ENCODE measurements around the gene NUDT3. TPM values are rescaled to one million over a fixed set of nuclear protein-coding genes. Genes with fewer than 3 reads are reported as not detected.
A peak's percentile ranks its signal among the peaks of the same experiment; 100 is the strongest.
"Not testable (repeated sequence)": the region's sequence is repeated elsewhere in the genome, so short reads cannot be mapped to it uniquely, and the experiment has no call there.

NUDT3 gene
- total RNA-seq, 1 donor from 2014 or later = 18.7 TPM

DNA sequence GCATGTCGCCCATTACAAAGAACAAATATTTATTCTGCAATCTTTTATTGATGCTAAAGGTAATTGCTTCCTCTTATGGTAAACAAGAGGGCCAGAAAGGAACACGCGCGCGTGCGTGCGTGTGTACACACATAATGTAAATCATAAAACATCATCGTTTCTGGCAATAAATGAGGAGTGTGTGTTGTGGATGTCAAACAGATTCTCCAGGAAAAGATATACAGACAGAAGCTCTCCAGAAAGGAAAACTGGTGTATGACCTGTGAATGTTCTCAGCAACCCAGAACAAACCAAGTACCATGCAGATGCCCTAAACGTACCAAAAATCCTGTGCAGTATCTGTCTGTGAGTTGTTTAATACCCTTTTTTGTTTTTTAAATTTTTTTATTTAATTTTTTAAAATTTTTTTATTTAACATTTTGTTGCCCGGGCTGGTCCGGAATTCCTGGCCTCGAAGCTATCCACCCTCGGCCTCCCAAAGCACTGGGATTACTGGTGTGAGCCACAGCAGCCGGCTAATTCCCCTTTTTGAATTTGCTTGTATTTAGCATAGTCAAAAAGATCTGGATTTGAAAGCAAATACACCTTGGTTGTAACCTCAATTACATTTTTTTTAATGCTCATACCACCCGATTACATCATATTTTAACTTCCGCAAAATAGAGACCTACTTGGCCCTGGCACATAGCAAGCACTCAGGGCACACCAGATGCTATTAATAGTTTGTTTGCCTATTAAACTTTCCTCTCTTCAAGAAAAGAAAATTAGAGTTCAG is 909 bp upstream of the NUDT3 start:
- no peak for ATAC-seq

DNA sequence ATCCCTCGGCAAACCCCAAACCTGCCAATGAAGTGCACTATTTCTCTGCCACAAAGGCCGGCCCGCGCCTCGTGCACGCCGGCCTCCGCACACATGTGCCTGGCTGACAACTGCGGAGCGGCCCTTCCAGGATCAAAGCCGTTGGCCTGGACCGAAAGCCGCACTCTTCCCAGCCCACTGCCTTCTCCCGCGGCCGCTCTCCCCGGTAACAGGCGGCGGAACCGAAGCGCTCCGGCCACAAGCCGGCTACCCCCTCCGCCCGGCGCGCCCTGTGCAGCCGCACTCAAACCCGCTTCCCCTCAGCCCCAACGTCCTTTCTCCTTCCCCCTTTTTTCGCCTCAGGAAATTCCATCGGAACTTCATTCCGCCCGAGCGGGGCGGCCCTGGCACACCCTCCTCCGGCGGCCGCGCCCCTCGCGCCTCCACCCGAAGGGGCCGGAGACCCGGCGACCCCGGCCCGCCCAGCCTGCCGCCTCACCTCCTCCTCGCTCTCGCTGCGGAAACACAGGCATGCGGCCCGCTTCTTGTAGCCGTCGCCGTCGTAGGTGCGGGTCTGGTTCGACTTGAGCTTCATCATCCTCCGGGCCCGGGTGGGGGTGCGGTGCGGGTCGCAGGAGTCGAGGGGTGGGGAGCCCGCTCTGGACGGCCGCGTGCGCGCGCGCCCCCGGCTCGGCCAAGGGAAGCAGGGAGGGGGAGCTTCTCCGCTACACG is 528 bp downstream of the NUDT3 start:
- peak; percentile 55 for ATAC-seq

DNA sequence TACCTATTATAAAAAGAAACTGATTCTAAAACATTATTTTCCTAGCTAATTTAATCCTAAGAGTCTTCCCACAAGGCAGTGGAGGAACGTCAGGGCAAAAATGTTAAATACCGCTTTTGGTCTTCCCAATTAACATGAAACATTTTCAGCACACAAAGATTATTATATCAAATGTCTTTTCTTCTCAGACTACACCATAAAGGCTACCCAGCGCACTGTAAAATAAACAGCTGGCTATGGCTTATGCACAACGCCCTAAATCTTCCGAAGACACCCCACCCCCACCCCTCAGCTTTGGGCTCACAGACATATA is 1.0 kb downstream of the NUDT3 start:
- ATAC-seq = no peak

DNA sequence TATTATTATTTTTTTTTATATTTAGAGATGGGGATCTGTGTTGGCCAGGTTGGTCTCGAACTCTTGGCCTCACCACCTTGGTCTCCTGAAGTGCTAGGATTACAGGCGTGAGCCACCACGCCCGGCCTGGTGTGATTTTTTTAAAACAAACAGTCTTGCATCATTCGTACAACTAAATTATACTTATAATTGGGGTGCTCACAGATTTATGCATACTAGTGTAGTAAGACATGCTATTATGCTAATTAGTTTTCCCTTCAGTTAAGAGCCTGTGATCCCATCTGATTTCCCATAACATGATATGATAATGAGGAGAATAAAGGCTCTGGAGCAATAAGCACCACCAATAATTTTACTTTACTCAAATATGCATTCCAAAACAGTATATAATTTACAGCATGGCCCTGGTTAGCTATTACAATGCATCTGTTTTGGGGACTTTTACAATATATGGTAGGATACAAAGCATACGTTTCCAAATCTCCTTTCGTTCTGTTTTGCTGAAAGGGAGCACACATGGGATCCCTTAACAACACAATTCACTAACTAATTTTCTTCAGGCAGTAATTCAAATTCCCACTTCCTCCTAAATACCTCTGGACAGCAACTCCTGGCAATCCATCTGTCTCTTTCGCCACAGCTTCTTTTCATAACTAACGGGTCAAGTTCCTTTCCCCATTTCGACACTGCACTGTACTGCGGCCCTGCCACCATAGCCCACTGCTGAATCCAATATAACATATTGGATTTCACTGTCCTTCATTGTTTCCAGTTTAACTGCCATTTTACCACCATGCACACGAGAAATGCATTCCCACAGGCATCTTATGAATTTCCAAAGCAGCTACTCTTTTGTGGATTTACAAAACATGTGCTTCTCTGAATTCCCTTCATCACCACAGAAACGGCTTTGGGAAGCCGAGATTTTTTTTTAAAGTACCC is 1.7 kb downstream of the NUDT3 start:
- no peak for ATAC-seq

DNA sequence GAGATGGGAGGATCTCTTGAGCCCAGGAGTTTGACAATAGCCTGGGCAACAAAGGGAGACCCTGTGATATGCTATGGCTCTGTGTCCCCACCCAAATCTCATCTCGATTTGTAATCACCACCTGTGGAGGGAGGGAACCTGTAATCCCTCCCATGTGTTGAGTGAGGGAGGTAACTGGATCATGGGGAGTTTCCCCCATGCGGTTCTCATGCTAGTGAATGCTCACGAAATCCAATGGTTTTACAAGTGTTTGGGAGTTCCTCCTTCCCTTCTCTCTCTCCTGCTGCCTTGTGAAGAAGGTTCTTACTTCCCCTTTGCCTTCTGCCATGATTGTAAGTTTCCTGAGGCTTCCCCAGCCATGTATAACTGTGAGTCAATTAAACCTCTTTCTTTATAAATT is 3.4 kb downstream of the NUDT3 start:
- ATAC-seq = no peak

DNA sequence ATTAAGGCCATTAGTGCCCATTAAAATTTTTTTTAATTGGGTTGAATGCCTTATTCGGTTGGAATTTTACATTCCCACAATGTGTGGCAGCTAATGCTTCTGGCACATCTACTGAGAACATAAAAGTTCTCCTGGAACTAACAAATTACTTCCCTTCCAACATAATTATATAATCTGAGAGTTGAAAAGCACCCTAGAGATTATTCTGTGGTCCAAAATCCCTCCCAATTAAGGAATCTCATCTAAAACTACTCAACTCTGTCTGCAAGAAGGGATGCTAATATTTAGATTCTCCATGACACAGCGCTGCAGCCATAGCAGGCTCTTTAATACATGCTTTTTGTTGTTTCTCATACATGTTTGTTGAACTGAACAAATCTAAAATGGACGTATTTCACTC is 4.0 kb downstream of the NUDT3 start:
- no peak for ATAC-seq

DNA sequence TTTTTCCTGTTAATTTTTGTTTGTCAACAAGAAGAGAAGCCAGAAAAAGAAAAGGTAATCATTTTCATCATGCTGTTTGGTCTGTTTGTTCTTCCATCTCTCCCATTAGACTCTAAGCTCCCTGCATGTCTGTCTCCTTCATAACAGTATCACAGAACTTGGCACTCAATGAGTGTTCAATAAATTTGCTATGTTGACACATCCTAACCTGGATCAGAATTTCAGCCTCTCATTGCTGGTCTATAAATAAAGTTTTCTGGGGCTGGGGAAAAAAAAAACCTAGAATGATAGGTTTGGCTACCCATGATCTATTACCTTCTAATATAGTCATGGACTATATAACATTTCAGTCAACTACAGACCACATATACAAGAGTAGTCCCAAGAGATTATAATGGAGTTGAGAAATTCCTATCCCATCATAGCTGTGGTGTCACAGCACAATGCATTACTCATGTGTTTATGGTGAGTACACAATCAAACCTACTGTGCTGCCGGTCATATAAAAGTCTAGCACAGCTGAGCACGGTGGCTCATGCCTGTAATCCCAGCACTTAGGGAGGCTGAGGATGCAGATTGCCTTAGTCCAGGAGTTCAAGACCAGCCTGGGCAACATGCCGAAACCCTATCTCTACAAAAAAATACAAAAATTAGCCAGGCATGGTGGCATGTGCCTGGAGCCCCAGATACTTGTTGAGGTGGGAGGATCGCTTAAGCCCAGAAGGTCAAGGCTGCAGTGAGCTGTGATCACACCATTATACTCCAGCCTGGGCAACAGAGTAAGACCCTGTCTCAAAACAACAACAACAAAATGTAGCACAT is 5.9 kb downstream of the NUDT3 start:
- peak; percentile 83 for ATAC-seq

DNA sequence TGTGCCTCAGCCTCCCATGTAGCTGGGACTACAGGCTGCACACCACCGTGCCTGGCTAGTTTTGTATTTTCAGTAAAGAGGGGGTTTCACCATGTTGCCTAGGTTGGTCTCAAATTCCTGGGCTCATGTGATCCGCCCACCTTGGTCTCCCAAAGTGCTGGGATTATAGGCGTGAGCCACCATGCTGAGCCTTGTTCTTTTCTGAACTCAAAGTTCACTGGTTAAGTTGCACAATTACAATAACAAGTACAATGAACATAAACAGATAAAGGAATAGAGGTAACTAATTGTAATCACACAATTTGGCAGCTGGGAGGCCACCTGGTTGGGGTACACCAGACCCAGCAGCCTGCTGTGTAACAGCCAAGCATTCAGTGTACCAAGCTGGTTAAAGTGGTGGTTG is 6.7 kb downstream of the NUDT3 start:
- ATAC-seq = no peak

DNA sequence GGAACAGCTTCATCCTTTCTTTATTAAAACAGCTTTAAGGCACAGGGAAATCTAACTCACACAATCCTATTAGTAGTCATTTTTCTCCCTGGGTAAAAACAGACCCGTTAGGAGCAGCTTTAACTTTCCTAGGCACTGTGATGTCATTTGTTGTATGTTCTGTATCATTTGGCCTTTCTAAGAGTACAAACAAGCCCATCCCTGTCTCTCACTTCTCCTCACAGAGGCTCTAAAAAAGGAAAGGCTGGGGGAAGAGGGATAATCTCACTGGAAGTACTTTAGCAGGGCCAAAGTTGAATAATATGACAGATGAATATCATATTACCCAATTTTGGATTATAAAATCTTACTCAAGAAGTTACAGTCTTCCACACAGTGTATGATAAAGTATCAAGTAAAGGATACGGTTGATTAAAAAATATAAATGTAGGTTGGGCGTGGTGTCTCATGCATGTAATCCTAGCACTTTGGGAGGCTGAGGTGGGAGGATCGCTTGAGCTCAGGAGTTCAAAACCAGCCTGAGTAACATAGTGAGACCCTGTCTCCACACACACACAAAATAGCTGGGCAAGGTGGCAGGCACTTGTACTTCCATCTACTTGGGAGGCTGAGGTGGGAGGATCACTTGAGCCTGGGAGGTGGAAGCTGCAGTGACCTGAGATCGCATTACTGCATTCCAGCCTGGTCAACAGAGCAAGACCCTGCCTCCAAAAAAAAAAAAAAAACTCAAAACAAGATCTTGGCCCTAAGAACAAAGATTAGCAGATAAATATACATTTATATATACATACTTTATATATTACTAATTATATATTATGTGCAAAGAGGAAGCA is 7.9 kb downstream of the NUDT3 start:
- no peak for ATAC-seq

DNA sequence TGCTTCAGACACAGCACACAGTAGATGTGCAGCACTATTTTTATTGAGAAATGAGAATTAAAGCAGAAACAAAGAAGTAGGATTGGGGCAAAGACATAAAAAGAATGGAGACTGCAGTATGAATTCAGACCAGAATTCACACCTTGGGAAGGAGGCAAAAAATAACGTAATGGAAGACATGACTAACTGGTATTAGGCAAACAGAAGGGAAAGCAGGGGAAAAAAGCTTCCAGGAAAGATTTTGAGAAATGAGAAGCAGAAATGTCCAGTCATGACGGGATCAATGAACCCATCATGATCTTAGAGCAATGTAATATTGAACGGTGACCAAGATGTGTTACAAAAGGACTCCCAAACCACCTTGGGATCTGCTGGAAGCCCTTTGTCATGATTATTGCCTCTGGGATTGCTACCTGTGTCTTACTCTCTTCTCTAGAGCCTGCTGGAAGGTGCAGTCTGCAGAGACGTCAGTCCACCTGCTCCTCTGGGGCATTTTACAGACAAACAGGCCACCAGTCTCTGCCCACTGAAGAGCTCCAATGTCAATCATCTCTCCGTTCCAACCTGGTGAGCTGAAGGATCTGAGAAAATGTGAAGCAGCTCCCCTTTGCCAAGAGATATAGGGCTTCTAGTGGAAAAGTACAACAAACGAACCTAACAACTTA is 8.7 kb downstream of the NUDT3 start:
- ATAC-seq = no peak

DNA sequence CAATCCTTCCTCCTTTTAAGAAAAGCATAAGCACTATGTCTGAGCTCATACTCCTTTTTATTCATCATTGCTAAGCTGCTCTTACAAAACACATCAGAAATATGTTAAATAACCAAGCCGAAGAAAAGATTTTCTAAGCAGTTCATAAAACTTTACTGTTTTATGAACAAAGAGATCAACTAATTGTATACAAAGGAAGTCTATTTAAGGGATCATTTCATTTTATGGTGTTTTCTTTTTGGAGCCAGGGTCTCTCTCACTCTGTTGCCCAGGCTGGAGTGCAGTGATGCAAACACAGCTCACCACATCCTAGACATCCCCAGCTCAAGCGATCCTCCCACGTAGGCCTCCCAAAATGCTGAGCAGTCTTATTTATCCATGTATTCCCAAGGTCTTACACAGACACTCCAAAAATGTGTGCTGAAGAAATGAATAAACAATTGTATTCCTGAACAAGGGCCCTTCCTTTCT is 9.3 kb downstream of the NUDT3 start:
- ATAC-seq = no peak

DNA sequence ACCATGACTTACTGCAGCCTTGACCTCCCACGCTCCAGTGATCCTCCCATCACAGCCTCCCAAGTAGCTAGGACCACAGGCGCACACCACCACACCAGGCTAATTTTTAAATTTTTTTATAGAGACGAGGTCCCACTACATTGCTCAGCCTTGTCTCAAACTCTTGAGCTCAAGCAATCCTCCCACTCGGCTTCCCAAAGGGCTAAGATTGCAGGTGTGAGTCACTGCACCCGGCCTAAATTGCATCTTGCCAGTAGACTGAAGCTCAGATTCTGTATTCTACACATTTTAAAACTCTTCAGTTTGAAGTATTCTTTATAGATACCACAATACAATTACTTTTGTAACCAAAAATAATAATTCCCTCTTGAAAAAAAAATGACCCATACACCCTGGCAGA is 11.4 kb downstream of the NUDT3 start:
- ATAC-seq = no peak

DNA sequence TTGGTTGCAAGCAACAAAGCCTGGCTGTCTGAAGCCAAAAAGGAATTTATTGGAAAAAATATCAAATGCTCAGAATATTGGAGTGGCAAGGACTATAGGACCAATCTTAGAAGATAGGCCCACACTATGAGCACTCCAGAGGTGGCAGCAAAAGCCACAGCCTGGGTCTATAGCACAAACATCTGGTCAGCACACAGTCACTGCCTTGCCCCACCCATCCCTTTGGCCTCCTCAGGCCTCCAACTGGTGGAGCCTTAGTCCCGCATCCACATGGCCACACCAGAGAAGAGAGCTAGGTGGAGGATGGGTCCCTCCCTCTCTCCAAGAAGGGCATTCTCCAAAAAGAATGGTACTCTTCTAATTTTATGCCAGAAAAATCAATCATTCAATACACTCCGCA is 14.0 kb downstream of the NUDT3 start:
- ATAC-seq = no peak

DNA sequence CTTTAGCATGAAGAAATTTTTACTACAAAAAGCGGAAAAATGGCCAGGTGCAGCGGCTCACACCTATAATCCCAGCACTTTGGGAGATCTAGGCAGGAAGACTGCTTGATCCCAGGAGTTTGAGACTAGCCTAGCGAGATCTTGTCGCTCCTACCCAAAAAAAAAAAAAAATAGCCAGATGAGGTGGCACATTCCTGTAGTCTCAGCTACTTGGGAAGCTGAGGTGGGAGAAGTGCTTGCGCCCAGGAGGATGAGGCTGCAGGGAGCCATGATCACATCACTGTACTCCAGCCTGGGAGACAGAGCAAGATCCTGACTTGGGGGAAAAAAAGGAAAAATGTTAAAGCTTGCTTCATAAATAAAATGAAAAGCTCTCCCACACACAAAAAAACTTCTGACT is 14.5 kb downstream of the NUDT3 start:
- ATAC-seq = no peak

DNA sequence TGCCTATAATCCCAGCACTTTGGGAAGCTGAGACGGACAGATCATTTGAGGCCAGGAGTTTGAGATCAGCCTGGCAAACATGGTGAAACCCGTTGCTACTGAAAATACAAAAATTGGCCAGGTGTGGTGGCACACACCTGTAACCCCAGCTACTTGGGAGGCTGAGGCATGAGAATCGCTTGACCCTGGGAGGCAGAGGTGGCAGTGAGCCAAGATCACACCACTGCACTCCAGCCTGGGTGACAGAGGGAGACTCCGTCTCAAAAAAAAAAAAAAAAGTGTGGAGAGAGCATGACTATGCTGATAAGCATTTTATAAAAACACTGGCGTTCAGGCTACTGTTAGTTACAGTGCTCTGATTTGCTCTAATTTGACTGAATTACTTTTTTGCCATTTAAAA is 14.9 kb downstream of the NUDT3 start:
- not testable (repeated sequence) for ATAC-seq

DNA sequence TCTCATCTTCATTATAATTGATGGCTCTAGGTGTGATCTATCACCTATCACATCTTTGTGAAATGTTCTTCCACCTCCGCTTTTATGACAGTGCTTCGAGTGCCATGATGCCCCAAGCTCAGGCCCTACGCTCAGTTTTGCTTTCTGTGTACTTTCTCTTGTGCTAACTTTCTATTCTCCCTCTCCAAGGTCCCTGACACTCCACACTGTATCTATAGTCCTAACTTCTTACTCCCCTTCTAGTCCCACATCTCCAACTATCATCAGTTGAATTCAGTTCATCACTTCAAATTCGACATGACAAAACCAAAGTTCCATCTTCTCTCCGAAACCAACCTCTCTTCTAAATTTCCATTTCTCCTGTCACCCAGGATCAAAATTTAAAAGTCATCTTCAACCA is 16.6 kb downstream of the NUDT3 start:
- no peak for ATAC-seq

DNA sequence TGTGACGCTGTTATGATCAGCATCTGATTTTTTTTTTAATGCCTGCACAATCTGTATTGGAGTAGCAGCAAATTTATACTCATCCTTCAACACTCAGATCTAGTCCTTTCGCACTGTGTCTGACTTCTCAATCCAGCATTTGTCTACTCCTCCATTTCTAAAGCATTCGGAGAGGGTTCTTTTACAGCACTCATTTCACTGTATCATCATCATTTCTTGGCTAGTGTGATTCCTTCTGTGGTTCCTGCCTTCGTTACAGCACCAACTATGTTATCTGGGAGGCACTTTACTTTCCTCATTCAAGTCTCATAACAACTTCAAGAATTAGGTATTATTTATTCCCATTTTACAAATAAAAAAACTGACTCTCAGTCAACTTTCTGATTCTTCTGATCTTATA is 18.0 kb downstream of the NUDT3 start:
- no peak for ATAC-seq

DNA sequence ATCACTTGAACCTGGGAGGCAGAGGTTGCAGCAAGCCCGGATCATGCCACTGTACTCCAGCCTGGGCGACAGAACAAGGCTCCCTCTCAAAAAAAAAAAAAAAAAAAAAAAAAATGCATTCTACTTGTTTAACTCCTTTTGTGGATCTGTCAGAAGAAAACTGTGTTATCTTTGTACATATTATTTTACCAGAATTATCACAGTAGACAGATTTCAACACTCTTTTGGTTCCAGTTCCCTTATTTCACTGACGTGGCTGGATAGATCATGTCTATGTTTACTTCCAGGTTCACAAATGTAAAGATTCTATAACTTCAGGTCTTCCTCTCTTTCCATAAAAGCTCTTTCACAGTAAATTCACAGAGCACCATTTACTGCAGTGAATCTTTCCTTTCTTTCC is 18.4 kb downstream of the NUDT3 start:
- ATAC-seq = no peak

DNA sequence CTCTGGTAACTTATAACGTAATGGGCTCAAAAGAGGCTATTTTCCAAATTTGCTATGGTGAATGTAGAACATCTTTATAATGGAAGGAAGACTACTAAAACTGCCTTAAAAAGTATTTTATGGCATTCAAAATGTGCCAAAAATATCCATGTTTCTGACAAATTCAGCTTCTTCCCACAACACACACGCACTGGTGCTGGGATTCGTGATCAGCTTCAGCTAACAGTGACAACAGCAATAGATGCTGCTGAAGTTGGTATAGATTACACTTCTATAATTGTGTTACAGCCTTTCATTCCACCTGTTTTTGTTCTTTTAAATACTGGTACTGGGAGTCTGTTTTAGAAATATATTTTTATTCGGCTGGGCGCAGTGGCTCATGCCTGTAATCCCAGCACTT is 19.0 kb downstream of the NUDT3 start:
- no peak for ATAC-seq

DNA sequence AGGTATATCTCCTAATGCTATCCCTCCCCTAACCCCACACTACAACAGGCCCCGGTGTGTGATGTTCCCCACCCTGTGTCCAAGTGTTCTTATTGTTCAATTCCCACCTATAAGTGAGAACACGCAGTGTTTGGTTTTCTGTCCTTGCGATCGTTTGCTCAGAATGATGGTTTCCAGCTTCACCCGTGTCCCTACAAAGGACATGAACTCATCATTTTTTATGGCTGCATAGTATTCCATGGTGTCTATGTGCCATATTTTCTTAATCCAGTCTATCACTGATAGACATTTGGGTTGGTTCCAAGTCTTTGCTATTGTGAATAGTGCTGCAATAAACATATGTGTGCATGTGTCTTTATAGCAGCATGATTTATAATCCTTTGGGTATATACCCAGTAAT is 20.6 kb downstream of the NUDT3 start:
- not testable (repeated sequence) for ATAC-seq

DNA sequence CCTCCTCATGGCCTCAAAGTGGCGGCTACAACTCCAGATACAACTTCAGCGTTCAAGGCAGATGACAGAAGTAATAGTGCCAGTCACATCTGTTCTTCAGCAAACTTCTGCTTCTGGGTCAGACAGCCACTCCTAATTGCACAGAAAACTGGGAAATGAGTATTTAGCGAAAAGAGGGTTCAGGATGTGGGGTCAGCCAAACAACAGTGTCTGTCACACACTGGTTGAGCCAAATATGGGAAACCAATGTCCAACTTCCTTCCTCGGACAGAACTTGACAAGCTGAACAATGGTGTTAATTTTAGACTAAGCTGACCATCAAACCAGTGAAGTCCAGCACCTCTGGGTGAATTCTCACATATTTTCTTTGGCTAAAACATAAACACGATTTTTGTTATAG is 22.1 kb downstream of the NUDT3 start:
- no peak for ATAC-seq

All from esophagus mucosa (tissue), 1 donor.